Activated CD4-positive, alpha-beta T cell treated with anti-CD3 and anti-CD28 coated beads, Interleukin-2, amount 50 U/mL, for 4 hours (primary cell): ENCODE results near the gene MAP3K19.

Experiments
- DNase-seq, 2 experiments: peaks; one replicate each; pipeline ENCODE4 v3.0.0-alpha.2; 2020

The MAP3K19 gene

DNA sequence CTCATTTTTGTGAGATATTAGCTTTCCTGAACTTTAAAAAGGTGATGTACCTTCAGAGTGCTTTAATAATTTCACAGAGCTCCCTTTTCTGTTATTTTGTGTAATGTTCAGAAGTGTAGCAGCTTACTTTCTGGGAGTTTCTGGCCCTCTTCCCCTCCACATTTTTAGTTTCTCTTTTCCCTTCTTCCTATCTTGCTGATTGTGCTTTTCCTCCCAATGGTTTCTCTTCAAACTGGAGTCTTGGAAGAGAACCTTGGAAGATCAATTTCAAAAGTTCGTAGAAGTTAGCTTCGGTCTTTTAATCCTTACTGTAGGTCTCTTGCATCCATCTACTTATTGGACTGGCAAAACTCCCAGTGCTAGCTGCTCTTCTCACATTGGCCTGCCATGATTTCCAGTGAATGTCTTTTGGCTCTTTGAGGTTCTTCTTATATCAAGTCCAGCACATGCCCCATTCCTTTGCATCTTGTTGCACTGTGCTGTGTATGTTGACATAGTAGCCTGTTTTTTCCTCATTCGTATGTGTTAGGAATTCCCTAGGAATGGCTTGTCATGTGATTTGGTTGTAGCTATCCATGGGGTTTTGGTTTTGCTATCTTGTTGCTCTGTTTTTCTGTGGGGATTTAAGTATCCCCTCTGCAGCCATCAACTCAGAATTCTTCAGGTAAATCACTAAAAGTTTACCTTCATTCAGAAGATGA, 120.9 kb downstream of the MAP3K19 start:
- no peak for DNase-seq

DNA sequence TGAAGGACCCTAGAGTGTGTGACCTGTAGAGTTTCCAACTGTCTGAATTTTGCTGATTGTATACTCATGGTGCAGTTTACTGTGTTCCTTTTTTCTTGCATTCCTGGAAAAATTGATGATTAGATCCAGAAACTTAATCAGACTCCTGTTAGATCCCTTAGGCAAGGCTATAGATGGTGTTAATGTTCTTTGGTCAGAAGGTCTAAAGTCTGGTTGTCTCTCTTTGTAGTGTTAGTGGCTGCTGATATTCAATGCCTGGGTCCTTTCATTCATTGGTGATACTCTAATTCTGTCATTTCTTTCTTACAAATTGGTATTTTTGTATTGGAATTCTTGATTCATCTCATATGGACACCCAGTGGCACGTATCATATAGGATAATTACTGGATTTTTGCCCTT, 122.3 kb downstream of the MAP3K19 start:
- DNase-seq: no peak

DNA sequence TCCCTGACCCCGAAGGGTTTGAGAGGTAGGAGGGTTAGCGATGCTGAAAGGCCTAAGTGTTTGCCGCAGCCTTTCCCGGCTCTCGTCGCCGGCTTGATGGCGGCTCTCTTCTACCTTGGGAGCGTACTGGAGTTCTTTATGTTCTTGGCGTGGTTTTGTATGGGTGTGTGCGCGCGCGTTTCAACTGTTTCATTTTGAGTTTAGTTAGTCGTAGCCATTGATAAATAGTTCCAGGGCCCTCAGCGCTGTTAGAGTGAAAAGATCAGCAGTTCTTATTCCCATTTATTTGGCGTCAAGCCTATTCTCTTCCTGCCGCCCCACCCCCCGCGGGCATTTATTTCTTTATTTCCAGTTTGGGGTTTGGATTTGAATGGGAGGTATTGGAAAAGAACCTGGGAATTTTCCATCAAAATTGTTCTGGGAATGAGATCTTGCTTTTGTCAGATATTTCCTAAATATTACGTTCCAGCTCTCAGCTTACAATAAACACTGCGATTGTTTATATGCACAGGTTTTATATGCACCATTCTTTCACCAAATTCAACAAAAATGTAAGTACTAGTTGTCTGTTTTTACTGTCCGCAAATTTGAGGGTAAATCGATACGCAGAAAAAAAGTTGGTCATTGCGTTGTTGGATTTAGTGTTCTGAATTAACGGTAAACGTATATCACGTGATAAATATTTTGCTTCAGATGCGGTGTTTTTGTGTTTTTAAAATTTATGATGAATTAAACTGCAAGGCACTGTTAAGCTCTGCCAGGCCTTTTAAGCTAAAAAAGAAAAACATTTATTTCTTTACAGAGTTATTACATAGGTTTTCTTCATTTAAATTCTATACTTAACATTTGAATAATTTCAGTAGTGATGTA, 127.7 kb downstream of the MAP3K19 start:
- DNase-seq: peak; percentile 42 to 48

DNA sequence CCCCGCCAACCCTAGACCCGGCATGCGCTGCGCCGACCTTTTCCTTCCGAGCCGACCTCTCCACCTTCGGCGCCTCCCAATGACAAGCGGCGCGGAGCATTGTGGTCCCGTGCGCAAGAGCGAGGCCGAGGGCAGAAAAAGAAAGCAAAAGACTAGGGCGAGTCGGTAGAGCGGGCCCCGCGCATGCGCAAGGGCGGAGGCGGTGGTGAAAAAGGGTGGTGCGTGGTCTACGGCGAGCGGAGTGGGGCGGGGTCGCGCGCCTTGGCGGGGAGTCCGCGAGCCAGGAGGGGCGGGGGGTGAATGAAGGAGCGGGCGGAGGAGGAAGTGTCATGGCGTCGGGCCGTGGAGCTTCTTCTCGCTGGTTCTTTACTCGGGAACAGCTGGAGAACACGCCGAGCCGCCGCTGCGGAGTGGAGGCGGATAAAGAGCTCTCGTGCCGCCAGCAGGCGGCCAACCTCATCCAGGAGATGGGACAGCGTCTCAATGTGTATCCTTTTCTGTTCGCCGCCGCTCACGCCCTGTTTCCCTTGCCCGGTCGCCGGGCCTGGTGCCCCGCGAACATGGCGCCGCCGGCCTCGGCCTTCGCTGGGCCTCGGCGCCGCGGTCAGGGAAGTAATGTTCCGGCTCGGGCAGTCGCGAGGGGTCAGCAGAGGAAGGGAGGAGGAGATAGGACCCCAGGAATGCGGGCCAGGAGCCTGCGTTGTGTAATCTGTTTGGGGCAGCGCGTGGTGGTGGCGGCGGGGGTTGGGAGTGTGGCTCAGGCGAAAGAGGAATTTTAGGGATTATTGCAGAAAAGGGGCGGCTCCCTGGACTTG, 128.5 kb downstream of the MAP3K19 start, which contains the start of gene CCNT2:
Gene CCNT2 (plus strand): TSS at position 297 of the 815 bp plus-strand sequence. CDS start 33 bp downstream, at position 330.
- DNase-seq: peak; percentile 99

DNA sequence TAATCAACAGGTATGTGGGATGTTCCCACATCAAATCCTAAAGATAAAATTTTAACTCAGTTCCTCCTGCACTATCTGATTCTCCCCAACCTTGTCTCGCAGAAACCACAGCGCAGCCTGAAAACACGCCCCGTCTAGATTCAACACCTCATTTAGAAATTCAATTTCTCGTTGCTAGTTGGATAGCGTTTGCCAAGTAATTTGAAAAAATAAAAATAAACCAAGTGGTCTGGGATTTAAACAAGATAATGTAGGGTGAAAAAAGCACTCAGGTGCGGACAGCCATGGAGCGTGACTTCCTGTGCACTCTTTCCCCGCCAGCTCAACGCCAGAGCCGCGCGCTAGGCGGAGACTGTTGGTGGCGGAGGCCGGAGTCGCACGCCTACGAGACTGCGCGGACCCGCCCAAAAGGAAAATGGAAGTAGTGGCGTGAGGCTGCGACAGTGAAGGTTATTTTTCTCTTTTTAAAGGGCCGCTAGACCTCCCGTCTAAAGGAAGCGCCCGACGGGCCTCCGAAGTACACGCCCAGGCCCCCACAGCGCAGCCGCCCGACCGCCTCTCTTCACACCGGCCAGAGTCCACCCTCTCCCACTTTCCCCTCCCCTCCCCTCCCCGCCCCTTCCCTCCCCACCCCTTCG, 129.2 kb downstream of the MAP3K19 start:
- DNase-seq: peak; percentile 82 to 85

DNA sequence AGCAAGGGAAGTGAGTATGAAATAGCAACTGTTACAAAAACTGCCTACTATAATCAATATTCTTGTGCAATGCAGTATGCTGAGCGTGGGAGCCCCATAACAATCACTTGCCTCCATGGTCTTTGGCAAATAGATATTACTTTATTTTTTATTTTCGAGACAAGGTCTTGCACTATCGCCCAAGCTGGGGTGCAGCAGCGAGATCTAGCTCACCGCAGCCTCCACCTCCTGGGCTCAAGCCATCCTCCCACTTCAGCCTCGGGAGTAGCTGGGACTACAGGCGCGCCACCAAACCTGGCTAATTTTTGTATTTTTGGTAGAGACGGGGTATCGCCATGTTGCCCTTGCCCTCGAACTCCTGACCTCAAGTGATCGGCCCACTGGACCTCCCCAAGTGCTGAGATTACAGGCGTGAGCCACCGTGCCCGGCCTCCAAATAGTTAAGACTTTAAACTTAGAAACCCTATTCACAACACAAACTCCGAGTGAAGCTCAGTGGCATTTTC, 129.8 kb downstream of the MAP3K19 start:
- DNase-seq: no peak
